H1 (cell line): ENCODE data around the gene INSYN2A.

Experiments
- CBX5 ChIP-seq: fragments of 300-800, 300-1000 bp; sonication (generic); IDR thresholded peaks from 2 replicates; pipeline ENCODE4 v1.7.1; 2016; ENCODE audit warnings: antibody characterized with exemption, low read length, low read depth
- EZH2 ChIP-seq: fragments of 200-600 bp; sonication (generic); IDR thresholded peaks from 2 replicates; pipeline ENCODE4 v1.7.1; 2012; ENCODE audit warnings: low read depth, mild to moderate bottlenecking, moderate library complexity, low read length, inconsistent platforms; ENCODE audit not compliant: severe bottlenecking
- HDAC2 ChIP-seq, 2 experiments: fragments of 300-600 bp in 1 of 2; sonication (generic) in 1 of 2; IDR thresholded peaks; 2 replicates each; pipeline ENCODE4 v1.6.1; 2011 to 2012; ENCODE audit warnings: low read depth in 2 of 2, low read length in 2 of 2, mild to moderate bottlenecking in 2 of 2, moderate library complexity in 2 of 2, borderline replicate concordance in 1 of 2, inconsistent platforms in 1 of 2
- RXRA ChIP-seq: IDR thresholded peaks from 2 replicates; pipeline ENCODE4 v1.6.1; 2011; ENCODE audit warnings: low read depth, mild to moderate bottlenecking, low read length, moderate library complexity; ENCODE audit not compliant: insufficient read depth
- SIN3A ChIP-seq, 2 experiments: IDR thresholded peaks in 1 of 2; conservative IDR thresholded peaks in 1 of 2; 2 replicates each; pipeline ENCODE4 v1.6.1; 2011 to 2012; ENCODE audit warnings: low read length in 2 of 2, improper control_type of control experiment in 1 of 2, low read depth in 1 of 2, mild to moderate bottlenecking in 1 of 2
- TF ChIP-seq, protein P1 (sequence below), 3 experiments: IDR thresholded peaks; 1 replicate in 2 of 3; 2 replicates in 1 of 3; pipeline versions ENCODE4 v1.5.1 to v1.6.1; 2011; ENCODE audit warnings: low read length in 3 of 3, mild to moderate bottlenecking in 3 of 3, inconsistent platforms in 2 of 3, low read depth in 1 of 3, moderate library complexity in 1 of 3; ENCODE audit not compliant: insufficient read depth in 1 of 3; ENCODE audit errors: control extremely low read depth in 1 of 3
- TF ChIP-seq, protein P2 (sequence below): IDR thresholded peaks from 2 replicates; pipeline ENCODE4 v1.6.1; 2012; ENCODE audit warnings: inconsistent platforms

GRCh38 chr10:127245456-127245855 lies 49.1 kb upstream of the INSYN2A start:
- TF ChIP-seq, protein P1, sequence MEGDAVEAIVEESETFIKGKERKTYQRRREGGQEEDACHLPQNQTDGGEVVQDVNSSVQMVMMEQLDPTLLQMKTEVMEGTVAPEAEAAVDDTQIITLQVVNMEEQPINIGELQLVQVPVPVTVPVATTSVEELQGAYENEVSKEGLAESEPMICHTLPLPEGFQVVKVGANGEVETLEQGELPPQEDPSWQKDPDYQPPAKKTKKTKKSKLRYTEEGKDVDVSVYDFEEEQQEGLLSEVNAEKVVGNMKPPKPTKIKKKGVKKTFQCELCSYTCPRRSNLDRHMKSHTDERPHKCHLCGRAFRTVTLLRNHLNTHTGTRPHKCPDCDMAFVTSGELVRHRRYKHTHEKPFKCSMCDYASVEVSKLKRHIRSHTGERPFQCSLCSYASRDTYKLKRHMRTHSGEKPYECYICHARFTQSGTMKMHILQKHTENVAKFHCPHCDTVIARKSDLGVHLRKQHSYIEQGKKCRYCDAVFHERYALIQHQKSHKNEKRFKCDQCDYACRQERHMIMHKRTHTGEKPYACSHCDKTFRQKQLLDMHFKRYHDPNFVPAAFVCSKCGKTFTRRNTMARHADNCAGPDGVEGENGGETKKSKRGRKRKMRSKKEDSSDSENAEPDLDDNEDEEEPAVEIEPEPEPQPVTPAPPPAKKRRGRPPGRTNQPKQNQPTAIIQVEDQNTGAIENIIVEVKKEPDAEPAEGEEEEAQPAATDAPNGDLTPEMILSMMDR (IDR thresholded peaks at IDR 0.05; ENCODE audit: control extremely low read depth in 1 of 3, insufficient read depth in 1 of 3, low read depth in 1 of 3, low read length in 3 of 3): no peak
- TF ChIP-seq CBX5 (no peak), HDAC2 (IDR thresholded peaks at IDR 0.05; ENCODE audit: borderline replicate concordance in 1 of 2, low read depth in 2 of 2, low read length in 2 of 2) (no peak), EZH2 (no peak), SIN3A (conservative IDR thresholded peaks at IDR 0.05 in 1 of 2, IDR thresholded peaks at IDR 0.05 in 1 of 2; ENCODE audit: low read depth in 1 of 2, low read length in 2 of 2) (no peak), RXRA (no peak)
- TF ChIP-seq, protein P2, sequence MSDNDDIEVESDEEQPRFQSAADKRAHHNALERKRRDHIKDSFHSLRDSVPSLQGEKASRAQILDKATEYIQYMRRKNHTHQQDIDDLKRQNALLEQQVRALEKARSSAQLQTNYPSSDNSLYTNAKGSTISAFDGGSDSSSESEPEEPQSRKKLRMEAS: no peak
